Measurements from ENCODE around the gene CECR2.

Gene CECR2

GRCh38 chr22:17471886-17472535, 102.8 kb downstream of the CECR2 start:
- no peak for DNase-seq

GRCh38 chr22:17472932-17473331, 103.7 kb downstream of the CECR2 start:
- no peak for DNase-seq

- no peak for DNase-seq
Measured at GRCh38 chr22:17475318-17476230, 106.3 kb downstream of the CECR2 start.

- DNase-seq: no peak
Measured at GRCh38 chr22:17476838-17477237, 107.6 kb downstream of the CECR2 start.

- no peak for DNase-seq
Measured at GRCh38 chr22:17477391-17477833, 108.2 kb downstream of the CECR2 start.

- no peak for DNase-seq
Measured at GRCh38 chr22:17479135-17479534, 109.9 kb downstream of the CECR2 start.

GRCh38 chr22:17481424-17481823, 112.2 kb downstream of the CECR2 start:
- DNase-seq: no peak

- no peak for DNase-seq
Measured at GRCh38 chr22:17483688-17484372, 114.6 kb downstream of the CECR2 start.

GRCh38 chr22:17484608-17485007, 115.3 kb downstream of the CECR2 start:
- no peak for DNase-seq

GRCh38 chr22:17486313-17486712, 117.1 kb downstream of the CECR2 start:
- DNase-seq: no peak

GRCh38 chr22:17486719-17487118, 117.5 kb downstream of the CECR2 start:
- no peak for DNase-seq

GRCh38 chr22:17489101-17489500, 119.8 kb downstream of the CECR2 start:
- no peak for DNase-seq

- no peak for DNase-seq
Measured at GRCh38 chr22:17491090-17491640, 121.9 kb downstream of the CECR2 start.

GRCh38 chr22:17492247-17492646, 123.0 kb downstream of the CECR2 start:
- no peak for DNase-seq

- no peak for DNase-seq
Measured at GRCh38 chr22:17493419-17493981, 124.2 kb downstream of the CECR2 start.

- DNase-seq: no peak
Measured at GRCh38 chr22:17496841-17497240, 127.6 kb downstream of the CECR2 start.

- DNase-seq: peak; percentile 75
Measured at GRCh38 chr22:17501679-17502285, 132.5 kb downstream of the CECR2 start.

- DNase-seq: no peak
Measured at GRCh38 chr22:17508110-17508509, 138.8 kb downstream of the CECR2 start.

GRCh38 chr22:17512960-17513359, 143.7 kb downstream of the CECR2 start:
- DNase-seq: no peak

GRCh38 chr22:17513612-17514011, 144.4 kb downstream of the CECR2 start:
- DNase-seq: no peak

GRCh38 chr22:17514084-17514483, 144.8 kb downstream of the CECR2 start:
- no peak for DNase-seq

GRCh38 chr22:17518406-17518805, 149.1 kb downstream of the CECR2 start:
- no peak for DNase-seq
